Activated T-helper 9 cell treated with anti-CD3 and anti-CD28 coated beads, Interleukin-2, amount 50 U/mL, for 16 hours (primary cell): ENCODE measurements around the gene ENAH.

Experiments
- DNase-seq: peaks from one replicate; pipeline ENCODE4 v3.0.0-alpha.2; 2020; ENCODE audit warnings: low read depth

The ENAH gene

DNA sequence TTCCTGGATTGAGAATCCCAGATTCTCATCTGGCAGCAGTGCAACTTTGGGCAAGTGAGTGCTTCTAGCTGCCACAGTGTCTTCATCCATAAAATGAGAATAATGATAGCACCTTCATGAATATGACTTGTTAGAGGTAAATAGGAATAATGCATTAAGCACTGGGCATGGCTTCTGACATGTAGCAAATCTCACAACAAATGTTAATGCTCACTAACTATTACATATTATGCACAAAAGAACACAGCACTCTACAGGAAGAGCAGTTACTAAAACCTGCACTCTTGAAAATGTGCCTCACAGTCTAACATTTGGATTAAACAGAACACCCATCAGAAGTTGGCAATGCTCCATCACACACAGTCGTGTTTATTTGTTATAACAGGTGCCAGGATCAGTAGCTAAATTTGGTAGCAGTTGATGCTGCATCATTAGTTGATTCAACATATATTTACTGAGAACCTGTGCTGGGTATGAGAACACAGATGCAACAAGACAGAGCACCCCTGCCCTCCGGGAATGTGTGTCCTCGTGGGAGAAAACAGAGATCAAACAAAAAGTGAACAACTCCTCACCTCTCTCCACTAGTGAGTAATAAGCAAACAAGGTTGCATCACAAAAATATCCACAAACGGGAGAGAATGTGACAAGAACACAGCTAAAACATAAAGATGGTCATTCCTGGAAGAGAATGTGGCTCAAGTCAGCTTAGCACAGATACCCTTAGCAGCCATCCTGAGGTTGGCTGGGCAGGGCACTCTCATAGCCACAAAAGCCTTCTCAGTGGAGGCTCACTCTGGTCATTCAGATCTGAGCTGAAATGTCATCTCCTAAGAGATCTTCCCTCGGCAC is 198.9 kb downstream of the ENAH start:
- no peak for DNase-seq

GRCh38 chr1:225451840-225452515 is 200.9 kb downstream of the ENAH start:
- no peak for DNase-seq

- no peak for DNase-seq
These were observed 201.6 kb downstream of the ENAH start for GRCh38 chr1:225451340-225451739.

- DNase-seq, result no peak
These were observed 202.3 kb downstream of the ENAH start for GRCh38 chr1:225450491-225451191.

DNA sequence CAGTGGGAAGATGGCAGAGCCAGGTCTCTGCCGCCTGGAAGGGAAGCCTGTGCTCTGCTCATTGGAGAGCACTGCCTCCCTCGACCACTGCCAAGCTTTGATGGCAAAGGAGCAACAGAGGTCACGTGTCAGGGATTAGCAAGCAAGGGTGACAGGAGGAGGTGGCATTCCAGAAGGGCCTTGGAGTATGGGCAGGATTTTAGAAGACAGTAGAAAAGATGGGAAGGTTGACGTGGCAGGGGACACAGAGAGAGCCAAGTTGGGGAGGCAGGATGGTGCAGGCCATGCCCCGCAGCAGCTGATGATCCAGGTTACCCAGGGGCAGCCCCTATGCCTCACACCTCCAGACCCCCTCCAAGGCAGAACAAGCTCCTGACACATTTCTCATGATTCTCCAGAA is 203.1 kb downstream of the ENAH start:
- no peak for DNase-seq

- DNase-seq, result no peak
These were observed 203.7 kb downstream of the ENAH start for GRCh38 chr1:225449261-225449660.

- no peak for DNase-seq
These were observed 204.6 kb downstream of the ENAH start for GRCh38 chr1:225448146-225448805.

DNA sequence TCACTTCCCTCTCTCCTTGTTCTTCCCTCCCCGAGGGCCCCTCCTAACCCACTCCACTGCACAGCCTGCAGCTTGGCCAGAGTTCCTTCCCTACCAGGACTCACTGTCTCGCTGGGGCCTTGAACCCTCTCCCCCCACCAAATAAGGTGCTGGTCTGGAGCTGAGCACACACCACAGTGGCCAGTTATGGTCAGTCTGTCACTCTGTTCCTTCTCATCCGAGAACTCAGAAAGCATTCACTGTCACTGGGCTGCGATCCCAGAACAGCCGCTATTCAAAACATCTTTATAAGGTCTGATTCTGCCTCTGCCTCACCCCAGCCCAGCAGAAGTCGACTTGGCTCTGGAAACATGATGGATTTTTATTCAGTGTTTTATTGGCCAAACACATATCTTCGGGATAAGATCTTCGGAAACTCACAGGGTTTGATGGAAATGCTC is 205.3 kb downstream of the ENAH start:
- DNase-seq, result no peak

DNA sequence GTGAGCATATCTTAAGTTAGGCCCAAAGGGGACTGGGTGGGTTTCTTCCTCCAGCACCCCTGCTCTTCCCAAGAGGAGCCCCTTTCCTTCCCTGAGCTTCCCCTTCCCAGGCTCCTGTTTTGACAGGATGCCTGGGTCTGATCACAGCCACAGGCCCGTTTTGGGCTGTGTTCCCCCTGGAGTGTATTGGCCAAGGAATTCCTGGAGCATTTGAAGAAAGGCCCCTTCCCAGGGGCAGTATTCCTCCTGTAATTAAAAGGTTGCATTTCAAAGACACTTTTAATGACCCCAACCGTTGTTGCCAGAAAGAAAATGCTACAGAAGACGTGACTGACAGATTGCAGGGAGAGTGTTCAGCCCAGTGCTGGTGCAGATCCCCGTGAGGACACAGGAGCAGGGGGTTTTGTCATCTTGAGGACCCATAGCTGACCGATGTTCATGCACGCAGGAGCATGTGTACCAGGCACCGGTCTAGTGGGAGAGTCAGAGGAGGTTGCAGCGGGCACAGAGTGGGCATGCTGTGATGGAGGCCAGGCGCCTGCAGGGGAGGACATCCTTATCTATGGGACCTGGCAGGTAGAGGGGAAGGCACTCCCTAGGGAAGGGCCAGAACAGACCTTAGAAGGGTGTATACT is 205.8 kb downstream of the ENAH start:
- DNase-seq, result no peak

DNA sequence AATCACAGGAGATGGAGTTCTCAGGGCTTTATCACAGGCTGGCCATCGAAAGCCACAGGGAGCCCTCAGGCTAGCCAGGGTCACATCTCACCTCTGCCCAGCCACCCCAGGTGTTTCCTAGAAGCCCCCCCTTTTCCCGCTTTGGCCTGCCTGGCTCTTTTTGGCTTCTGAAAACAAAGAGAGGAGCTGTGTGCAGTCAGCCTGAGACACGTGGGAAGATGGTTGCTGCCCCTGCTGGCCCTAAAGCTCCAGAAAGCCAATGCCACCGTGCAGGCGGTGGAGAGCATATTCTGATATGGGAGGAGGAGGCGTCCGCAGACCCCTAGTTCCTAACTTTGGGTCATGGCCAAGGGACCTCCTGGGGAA is 206.3 kb downstream of the ENAH start:
- DNase-seq, result no peak

DNA sequence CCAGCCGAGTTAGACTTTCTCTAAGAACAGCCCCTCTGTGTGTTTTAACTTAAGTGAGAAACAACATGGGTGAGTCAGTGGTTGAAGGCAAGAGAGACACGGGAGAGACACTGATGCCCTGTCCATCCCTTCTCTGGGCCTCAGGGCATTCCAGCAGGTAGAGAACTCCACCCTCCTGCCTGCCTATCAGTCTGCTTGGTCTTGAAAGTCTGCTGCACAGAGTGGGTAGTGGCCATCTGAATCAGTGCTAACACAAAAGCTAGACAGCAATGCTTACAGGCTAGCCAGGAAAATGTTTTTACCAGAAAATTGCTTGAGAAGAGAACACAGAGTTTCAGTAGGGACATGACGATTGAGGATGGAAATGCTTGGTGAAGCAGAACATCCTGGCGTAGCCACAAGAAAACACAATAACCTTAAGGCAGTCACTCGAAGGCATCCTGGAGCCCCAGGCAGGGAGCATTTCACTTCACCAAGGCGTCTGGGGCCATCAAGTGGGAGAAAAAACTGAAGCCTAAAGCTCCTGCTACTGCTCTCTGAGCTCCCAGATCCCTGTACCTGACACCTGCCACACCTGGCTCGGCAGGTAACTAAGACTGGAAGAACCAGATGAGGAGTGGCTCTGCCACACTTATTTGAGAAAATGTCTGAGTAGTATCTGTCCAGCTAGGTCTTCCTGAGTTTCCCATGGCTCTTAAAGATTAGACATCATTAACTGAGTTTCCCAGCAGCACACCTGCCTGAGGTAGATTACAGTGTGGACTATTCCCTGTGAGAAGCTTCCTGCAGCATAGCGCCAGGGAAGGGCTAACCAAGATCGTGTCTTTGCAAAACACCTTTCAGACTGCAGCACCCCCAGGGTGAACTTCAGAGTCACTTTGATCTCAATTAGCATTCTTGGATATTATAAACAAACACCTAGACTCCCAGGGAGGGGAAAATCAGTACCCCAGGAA is 207.0 kb downstream of the ENAH start:
- no peak for DNase-seq

- DNase-seq, result no peak
These were observed 210.8 kb downstream of the ENAH start for GRCh38 chr1:225442123-225442505.

GRCh38 chr1:225441314-225442122 is 211.4 kb downstream of the ENAH start:
- no peak for DNase-seq

DNA sequence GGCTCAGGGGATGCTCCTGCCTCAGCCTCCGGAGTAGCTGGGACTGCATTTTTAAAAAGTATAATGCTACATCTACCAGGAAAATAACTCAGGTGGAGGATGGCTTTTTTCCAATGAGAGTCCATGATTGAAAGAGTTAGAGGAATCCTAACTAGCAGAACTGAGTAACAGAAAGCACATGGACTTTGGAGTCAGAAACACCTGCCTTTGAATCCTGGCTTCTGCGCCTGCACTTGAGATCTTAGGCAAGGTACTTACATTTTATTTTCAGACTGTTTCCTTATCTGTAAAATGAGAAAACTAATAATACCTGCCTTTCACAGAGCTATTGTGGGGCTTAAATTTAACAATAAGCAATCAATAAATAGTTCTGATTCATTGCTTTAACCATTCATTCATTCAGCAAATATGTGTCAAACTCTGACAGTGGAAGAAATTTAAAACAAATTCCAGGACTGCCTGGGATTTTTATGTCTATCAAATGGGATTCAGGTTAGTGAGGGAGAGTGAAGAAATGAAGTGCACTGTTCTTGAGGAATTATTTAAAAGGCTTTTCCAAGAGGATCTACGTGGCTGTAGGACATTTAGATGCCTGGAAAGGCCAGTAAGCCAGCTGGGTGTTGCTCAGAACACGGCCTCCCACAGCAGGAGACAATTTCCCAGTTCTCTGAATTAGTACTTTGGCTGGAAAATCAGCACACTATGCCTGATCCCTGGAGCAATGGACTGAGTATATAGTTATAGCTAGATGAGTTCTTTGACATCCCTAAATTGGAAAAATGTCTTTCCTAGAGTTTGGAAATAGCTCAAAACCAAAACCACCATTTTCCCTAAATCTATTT is 212.3 kb downstream of the ENAH start:
- DNase-seq, result no peak

- no peak for DNase-seq
These were observed 215.0 kb downstream of the ENAH start for GRCh38 chr1:225437710-225438437.
